Measurements from ENCODE around the gene SLC40A1.

The SLC40A1 gene

DNA sequence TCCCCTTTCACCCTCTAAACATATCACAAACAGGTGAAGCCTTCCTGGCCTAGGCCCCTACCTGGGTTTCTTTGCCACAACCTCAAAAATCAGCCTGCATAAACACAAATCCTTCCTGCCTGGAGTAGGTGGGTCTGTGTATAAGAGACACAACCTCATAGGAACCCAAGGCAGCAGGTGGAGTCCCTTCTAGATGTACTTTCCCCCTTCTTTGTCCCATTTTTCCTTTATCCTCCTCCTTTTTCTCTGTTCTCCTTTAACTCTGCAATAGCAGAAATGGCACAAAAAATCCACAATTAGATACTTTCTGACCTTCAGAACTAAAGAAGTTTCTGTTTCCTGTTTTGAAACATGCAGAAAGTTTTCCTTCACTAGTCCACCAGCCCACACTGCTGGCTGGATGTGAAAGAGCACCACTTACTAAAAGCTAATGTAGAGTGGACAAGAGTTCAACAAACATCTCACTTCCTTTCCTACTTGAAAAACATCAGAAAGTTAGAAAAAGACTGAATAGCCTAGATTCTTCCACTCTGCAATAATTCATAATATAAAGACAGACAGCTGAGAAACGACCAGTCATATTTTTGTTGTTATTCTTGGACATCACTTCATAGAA is 11.2 kb downstream of the SLC40A1 start:
- no peak overlapping the region for H3K4me3 ChIP-seq (ENCODE audit: low read depth, low read length)
- TF ChIP-seq, protein P1, sequence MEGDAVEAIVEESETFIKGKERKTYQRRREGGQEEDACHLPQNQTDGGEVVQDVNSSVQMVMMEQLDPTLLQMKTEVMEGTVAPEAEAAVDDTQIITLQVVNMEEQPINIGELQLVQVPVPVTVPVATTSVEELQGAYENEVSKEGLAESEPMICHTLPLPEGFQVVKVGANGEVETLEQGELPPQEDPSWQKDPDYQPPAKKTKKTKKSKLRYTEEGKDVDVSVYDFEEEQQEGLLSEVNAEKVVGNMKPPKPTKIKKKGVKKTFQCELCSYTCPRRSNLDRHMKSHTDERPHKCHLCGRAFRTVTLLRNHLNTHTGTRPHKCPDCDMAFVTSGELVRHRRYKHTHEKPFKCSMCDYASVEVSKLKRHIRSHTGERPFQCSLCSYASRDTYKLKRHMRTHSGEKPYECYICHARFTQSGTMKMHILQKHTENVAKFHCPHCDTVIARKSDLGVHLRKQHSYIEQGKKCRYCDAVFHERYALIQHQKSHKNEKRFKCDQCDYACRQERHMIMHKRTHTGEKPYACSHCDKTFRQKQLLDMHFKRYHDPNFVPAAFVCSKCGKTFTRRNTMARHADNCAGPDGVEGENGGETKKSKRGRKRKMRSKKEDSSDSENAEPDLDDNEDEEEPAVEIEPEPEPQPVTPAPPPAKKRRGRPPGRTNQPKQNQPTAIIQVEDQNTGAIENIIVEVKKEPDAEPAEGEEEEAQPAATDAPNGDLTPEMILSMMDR (IDR thresholded peaks at IDR 0.05; ENCODE audit: low read depth, low read length): no peak
- no peaks in the 10 kb centered on the region for H3K27me3 ChIP-seq
- no peaks in the 10 kb centered on the region for H3K4me1 ChIP-seq
- no peaks in the 10 kb centered on the region for H3K36me3 ChIP-seq
- H3K9me3 ChIP-seq: no peaks in the 10 kb centered on the region
- DNase-seq: no peak

DNA sequence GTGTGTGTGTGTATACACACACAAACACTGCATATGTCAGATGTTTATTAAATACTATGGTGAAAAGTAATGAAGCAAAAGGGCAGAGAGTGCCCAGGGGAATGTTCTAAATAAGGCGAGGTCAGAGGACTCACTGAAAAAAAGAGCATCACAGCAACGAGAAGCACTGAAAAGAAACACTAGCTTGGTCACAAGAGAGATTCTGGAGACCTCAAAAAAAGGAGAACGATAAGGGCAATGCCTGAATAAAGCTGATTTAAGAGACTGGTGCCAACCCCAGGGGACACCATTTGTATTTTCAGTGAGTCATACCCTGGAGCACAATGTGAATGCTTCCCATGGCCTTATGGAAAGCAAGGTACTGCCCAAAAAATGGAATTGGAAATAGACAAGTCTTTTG is 14.5 kb downstream of the SLC40A1 start:
- no peak for DNase-seq
- Histone ChIP-seq H3K4me1 (peaks cover 3% of the 10 kb centered on the region; the same call in 1 of the 2 replicates), H3K27me3 (no peaks in the 10 kb centered on the region), H3K4me3 (ENCODE audit: low read depth, low read length) (no peak overlapping the region), H3K36me3 (no peaks in the 10 kb centered on the region), H3K9me3 (no peaks in the 10 kb centered on the region)
- TF ChIP-seq, protein P1 (IDR thresholded peaks at IDR 0.05; ENCODE audit: low read depth, low read length): no peak

DNA sequence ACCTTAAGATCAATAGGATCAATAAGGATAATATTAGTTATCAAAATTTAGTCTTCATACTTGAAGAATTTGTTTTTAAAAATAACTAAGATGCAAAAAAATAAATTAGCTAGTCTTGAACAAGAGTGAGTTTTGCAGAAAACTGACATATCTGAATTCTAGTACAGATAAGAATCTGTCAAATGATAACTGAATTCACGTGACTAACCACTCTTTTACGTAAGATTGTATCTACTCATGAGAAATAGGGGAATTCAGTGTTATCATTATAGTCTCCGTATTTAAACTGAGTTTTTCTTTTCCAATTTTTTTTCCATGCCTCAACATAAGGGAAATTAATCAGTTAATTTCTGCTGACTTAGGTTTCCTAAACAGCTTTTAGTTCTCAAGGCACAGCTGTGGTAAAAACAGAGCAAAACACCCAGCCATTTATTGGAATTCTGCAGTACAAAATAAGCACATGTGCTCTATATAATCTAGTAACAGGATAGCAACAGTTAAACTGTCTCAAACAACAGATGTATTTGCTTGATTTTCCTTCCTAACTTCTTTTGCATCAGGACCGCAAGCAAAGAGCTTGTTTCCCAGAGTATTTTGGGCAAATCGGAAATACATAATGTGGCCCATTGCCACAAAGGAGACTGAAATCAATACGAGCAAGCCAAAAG is 19.1 kb downstream of the SLC40A1 start:
- no peak for DNase-seq
- no peaks in the 10 kb centered on the region for H3K9me3 ChIP-seq
- no peaks in the 10 kb centered on the region for H3K36me3 ChIP-seq
- no peaks in the 10 kb centered on the region for H3K27me3 ChIP-seq
- TF ChIP-seq, protein P1 (IDR thresholded peaks at IDR 0.05; ENCODE audit: low read depth, low read length): no peak
- H3K4me3 ChIP-seq (ENCODE audit: low read depth, low read length): no peak overlapping the region
- H3K4me1 ChIP-seq: peaks cover 7% of the 10 kb centered on the region; the same call in 1 of the 2 replicates

DNA sequence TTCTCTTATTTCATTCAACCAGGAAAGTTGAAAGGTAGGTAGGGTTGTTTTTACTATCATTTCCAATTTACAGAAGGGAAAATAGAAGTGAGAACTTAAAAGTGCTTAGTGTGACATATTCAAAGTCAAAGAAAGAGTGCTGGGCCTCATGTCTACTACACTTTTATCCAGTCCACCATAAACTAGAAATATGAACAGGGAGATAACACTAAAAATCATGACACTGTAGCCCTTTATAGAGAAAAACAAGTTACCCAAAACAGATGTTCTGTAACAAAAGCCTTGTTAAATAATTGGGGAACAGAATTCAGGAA is 20.4 kb downstream of the SLC40A1 start:
- Histone ChIP-seq H3K27me3 (no peaks in the 10 kb centered on the region), H3K36me3 (no peaks in the 10 kb centered on the region), H3K4me3 (ENCODE audit: low read depth, low read length) (no peak overlapping the region), H3K9me3 (no peaks in the 10 kb centered on the region), H3K4me1 (peaks cover 9% of the 10 kb centered on the region; the same call in 1 of the 2 replicates)
- TF ChIP-seq, protein P1 (IDR thresholded peaks at IDR 0.05; ENCODE audit: low read depth, low read length): no peak
- DNase-seq: no peak

GRCh38 chr2:189559579-189560272 is 20.9 kb downstream of the SLC40A1 start:
- H3K4me1 ChIP-seq: peaks cover 9% of the 10 kb centered on the region; the same call in 1 of the 2 replicates
- no peak for DNase-seq
- H3K4me3 ChIP-seq (ENCODE audit: low read depth, low read length): no peak overlapping the region
- no peaks in the 10 kb centered on the region for H3K36me3 ChIP-seq
- no peaks in the 10 kb centered on the region for H3K9me3 ChIP-seq
- TF ChIP-seq, protein P1 (IDR thresholded peaks at IDR 0.05; ENCODE audit: low read depth, low read length): no peak
- H3K27me3 ChIP-seq: no peaks in the 10 kb centered on the region

Measured in BE2C (cell line).